Right lung (tissue), 5 donors: ENCODE measurements around the gene LILRB3. TPM values are rescaled to one million over a fixed set of nuclear protein-coding genes. Genes with fewer than 3 reads are reported as not detected.
A peak's percentile ranks its signal among the peaks of the same experiment; 100 is the strongest.
"Not testable (repeated sequence)": the region's sequence is repeated elsewhere in the genome, so short reads cannot be mapped to it uniquely, and the experiment has no call there.

Source experiments
- DNase-seq, 2 donors: peaks; one replicate each; pipeline ENCODE4 v3.0.0-alpha.2; 2013
- polyA plus RNA-seq, 5 donors: library from polyadenylated mRNA; unstranded; fragments of 120-200 nt; gene quantifications; one replicate each; pipeline versions ENCODE4 v1.2.1 to v1.2.3, GENCODE V29; 2013; ENCODE audit warnings: inconsistent platforms in 1 of 5, low replicate concordance in 1 of 5; ENCODE audit not compliant: insufficient read length in 5 of 5, insufficient read depth in 1 of 5

Gene LILRB3
- polyA plus RNA-seq, 5 donors, result 1.4 to 2.9 (median 2.3) TPM

- not testable (repeated sequence) for DNase-seq
Measured at GRCh38 chr19:54242646-54243045, 19.8 kb upstream of the LILRB3 start, which contains the start of gene LILRA6. Gene LILRA6, minus strand, starts transcription at chr19:54242790.

DNA sequence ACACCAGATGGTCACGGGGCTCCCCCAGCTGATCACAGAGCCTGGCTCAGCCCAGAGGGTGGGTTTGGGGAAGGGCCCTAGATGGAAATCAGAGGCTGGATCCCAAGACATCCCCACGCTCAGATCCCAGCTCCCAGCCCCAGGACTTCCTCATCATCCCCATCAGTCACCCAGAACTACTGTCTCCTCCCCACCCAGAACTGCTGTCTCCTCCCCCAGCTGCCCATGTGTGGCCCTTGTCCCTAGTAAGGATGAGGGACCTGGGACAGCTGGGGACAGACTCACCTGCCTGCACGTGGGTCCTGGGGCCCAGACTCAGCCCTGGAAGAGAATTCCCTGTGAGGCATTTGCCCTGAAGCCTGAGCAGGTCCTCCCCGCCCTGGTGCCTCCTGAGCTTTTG lies 19.4 kb upstream of the LILRB3 start:
- DNase-seq, result not testable (repeated sequence)

DNA sequence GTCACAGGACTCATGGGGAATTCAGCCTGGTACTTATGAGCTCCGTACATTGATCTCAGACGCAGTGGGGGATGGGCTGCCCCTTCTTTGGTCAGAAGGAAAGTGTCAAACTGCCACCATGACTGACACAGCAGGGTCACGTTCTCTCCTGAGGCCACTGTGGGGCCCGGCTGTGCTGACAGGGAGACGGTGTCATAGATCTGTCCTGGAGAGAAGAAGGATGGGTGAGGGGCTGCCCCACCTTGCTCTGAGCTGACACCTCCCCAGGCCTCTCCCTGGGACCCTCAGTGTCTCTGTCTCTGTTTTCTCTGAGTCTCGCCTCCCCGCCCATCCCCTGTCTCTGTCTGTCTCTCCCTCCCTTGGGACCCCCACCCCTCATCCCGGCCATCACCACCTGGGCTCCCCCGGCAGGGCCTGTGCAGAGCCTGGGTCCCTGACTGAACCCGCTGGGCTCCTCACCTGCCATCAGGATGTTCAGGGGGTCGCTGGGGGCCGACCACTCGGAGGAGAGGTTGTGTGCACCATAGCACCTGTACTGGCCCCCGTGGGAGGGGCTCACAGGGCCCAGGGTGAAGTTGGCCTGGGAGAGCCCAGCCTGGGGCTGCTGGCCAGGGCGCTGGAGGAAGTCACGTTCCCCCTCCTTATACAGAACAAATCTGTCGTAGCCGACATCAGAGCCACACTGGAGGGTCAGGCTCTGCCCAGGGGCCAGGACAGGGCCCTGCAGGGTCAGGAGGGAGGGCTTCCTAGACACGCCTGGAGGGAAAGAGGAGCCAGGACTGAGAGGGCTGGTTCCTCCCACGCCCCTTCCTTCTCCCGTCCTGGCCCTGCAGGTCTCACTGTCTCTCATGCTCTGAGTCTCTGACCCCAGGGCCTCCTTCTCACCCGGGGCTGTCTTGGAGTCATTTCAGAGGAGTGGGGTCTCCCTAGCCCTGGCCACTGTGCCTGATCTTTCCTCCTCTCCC lies 17.8 kb upstream of the LILRB3 start:
- not testable (repeated sequence) for DNase-seq

DNA sequence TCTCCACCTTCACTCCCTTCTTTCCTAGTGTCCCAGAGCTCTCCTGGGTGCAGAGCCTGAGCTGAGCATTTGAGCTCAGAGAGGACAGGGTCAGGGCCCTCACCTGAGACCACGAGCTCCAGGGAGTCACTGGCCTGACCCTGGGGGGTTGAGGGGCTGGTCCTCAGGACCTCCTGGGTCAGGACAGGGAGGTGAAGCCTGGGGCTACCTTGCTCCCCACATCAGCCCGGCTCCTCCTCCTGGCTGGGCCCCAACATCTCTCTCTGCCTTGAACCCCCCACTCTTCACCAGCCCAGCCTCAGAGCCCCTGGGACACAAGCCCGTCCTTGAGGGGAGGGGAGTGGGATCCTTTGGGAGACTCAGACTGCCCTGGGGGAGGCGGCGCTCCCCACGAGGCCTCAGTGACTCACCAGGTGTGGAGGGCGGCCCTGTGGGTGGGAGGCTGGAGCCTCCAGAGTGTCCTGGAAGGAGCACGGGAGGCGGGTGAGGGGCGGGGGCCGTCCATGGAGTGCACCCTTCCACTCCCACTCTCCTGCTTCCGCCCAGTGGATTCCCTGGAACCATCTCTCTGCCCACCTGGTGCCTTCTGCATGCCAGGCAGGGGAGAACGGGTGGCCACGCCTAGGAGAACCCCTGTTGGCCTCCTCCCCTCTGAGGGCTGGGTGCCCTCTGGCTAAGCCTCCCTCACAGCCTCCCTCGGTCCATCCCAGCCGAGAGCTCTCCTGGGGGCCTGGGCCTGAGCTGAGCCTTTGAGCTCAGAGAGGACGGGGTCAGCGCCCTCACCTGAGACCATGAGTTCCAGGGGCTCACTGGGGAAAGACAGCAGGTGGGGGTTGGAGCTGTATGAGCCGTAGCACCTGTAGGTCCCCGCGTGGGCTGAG lies 16.9 kb upstream of the LILRB3 start:
- DNase-seq, result not testable (repeated sequence)

DNA sequence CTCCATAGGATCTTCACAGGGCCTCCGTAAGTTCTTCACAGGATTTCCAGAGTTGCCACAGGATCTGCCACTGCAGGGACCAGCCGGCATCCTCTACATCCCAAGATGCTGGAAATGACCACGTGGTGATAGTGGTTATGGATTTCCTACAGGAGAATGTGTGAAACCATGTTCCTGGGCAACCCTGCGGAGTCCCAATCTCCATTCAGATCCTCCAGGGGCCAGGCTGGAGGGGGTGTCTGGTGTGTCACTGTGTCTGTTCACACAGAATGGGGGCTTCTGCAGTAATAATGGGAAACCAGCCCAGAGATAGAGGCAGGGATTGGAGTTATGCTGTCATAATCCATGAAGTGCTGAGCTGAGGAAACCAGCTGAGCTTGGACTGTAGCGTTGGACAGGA lies 11.1 kb upstream of the LILRB3 start:
- no peak for DNase-seq

- peak; percentile 71 to 80 for DNase-seq
Measured at GRCh38 chr19:54231077-54231931, 8.5 kb upstream of the LILRB3 start.

- no peak for DNase-seq
Measured at GRCh38 chr19:54230031-54230430, 7.2 kb upstream of the LILRB3 start.

- DNase-seq, result no peak
Measured at GRCh38 chr19:54229146-54229545, 6.3 kb upstream of the LILRB3 start.

DNA sequence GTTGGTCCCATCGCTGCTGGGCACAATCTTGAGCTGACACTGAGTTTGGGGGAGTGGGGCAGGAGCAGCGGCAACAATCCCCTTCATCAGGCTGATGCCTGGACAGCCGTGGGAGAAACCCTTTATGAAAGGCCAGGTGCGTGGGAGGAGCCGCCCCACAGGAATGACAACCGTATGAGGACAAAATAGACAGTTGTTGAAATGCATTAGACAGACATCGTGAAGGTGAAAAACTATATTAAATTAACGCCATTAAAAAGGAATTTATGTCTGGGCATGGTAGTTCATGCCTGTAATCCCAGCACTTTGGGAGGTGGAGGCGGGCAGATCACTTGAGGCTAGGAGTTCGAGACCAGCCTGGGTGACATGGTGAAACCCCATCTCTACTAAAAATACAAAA lies 1.8 kb upstream of the LILRB3 start:
- not testable (repeated sequence) for DNase-seq

- DNase-seq, result not testable (repeated sequence)
Measured at GRCh38 chr19:54223937-54224281, 1.1 kb upstream of the LILRB3 start.

DNA sequence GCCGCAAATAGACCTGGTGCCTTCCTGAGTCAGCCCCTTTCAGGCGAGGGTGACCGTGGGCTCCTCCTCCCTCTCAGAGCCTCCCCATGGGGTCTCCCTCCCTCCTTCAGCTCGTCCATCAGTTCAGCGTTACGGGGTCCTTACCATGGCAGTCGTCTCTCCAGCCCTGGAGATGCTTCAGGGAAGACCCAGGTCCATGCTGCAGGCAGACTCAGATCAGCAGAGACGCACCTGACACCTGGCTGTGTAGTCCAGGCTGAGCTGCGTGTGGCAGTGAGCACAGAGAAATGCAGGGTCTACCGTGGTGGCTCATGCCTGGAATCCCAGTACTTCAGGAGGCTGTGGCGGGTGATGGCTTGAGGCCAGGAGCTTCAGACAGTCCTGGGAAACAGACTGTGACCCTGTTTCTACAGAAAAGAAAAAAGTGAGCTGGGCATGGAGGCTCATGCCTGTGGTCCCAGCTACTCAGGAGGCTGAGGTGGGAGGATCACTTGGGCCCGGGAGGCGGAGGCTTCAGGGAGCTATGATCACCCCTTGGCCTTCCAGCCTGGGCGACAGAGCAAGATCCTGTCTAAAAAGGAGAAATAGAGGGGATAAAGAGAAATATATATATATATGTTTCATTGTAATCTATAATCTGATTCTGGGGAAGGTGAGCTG lies 600 bp upstream of the LILRB3 start:
- DNase-seq, result not testable (repeated sequence)

DNA sequence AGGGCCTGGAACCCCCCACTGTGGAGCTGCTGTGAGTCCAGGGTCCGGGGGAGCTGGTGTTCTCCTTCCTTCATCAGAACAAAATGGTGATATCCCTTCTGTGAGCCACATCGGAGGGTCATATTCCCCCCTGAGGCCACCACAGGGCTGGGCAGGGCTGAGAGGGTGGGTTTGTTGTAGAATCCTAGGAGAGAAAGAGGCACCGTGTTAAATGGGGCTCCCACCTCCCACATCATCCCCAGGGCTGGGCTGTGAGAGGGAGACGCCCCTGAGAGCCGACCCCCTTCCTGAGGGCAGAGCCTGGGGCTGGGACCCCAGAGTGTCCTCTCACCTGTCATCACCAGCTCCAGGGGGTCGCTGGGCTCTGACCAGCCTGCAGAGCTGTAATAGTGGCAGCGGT lies 860 bp downstream of the LILRB3 start:
- not testable (repeated sequence) for DNase-seq

DNA sequence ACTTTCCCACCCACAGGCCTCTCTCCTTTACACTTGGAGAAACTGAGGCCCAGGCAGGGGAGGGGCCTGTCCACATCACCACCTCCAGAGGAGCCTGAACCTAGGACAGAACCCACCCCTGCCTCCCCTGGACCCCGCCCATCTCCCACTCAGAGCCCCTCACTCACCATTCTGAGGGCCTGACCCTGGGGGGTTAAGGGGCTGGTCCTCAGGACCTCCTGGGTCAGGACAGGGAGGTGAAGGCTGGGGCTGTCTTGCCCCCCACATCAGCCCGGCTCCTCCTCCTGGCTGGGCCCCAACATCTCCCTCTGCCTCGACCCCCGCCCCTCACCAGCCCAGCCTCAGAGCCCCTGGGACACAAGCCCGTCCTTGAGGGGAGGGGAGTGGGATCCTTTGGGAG lies 3.1 kb downstream of the LILRB3 start:
- DNase-seq, result not testable (repeated sequence)

DNA sequence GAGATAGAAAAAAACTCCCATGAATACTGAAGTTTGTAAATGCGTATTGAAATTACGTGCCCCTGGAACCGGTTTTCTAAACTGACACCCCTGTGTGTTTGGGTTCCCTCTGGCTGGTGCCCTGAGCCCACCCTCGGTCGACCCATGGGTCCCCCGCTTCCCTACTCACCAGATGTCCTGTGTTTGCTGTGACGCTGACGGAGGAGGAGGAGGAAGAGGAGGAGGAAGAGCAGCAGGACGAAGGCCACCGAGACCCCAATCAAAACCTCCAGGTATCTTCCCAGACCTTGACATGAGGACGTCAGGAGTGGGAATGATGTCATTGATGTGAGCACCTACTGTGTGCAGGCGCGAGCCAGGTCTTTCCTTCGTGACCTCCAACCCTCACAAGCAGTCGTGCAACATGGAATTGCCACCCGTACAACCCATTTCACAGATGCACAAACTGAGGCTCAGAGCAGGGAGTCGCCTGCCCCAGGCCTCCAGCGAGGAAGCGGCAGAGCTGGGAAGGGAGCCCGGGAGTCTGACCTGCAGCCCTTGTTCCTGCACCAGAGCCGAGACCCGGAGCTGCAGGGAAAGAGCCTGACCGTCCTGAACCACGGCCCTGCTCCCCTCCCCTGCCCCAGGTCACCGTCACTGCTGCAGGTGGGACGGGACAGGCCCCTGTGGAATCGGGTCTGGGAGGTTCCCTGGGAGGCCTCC lies 3.7 kb downstream of the LILRB3 start:
- DNase-seq, result no peak

GRCh38 chr19:54218259-54218658 lies 4.5 kb downstream of the LILRB3 start:
- no peak for DNase-seq

- not testable (repeated sequence) for DNase-seq
Measured at GRCh38 chr19:54217517-54218247, 5.1 kb downstream of the LILRB3 start.

- no peak for DNase-seq
Measured at GRCh38 chr19:54216869-54217268, 5.9 kb downstream of the LILRB3 start.

GRCh38 chr19:54214734-54215133 lies 8.1 kb downstream of the LILRB3 start:
- DNase-seq, result not testable (repeated sequence)

DNA sequence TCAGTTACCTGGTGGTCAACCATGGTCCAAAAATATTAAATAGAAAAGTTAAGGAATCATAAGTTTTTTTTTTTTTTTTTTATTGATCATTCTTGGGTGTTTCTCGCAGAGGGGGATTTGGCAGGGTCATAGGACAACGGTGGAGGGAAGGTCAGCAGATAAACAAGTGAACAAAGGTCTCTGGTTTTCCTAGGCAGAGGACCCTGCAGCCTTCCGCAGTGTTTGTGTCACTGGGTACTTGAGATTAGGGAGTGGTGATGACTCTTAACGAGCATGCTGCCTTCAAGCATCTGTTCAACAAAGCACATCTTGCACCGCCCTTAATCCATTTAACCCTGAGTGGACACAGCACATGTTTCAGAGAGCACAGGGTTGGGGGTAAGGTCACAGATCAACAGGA lies 8.6 kb downstream of the LILRB3 start:
- not testable (repeated sequence) for DNase-seq

DNA sequence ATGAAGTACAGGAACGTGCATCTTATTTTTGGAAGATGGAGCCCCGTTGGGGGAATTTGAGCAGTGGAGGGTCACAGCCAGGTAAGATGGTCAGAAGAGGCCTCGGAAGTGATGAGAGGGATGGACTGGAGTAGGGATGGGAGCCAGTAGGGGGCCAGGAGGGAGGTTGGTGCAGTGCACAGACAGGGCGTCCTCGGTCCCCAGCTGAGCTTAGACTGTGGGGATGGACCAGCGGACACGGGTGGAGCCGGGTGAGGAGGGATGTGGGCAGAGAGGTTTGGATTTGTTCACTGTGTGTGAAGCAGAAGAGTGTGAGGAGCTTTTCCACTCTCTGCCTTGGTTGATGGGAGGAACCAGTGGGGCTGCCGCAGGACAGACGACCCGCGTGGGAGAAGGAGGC lies 11.6 kb downstream of the LILRB3 start:
- DNase-seq, result no peak
